GM23338 (cell line): Measurements from ENCODE around the gene THSD7A. TPM values are rescaled to one million over a fixed set of nuclear protein-coding genes. Genes with fewer than 3 reads are reported as not detected.

Experiments
- ATAC-seq: fragments of 200-7000 bp; cut with Tn5 transposase; 3 replicates; pipeline ENCODE4 v1.9.1; 2020
- DNase-seq: peaks from one replicate; pipeline ENCODE4 v3.0.0-alpha.2; 2015; ENCODE audit warnings: low spot score
- H2AFZ ChIP-seq: fragments of 200-600 bp; sonication (generic); 2 replicates; pipeline ENCODE4 v1.8.0; 2016; ENCODE audit warnings: antibody characterized with exemption, mild to moderate bottlenecking, moderate library complexity
- H3F3A ChIP-seq: fragments of 200-600 bp; sonication (generic); replicated peaks from 2 replicates; pipeline ENCODE4 v1.8.0; 2017; ENCODE audit warnings: antibody characterized with exemption, mixed run types, low read depth
- H3K27ac ChIP-seq: fragments of 200-600 bp; sonication (generic); 2 replicates; pipeline ENCODE4 v1.6.1; 2016; ENCODE audit warnings: low read depth
- H3K27me3 ChIP-seq: fragments of 200-600 bp; sonication (generic); 2 replicates; pipeline ENCODE4 v1.8.0; 2016; ENCODE audit warnings: mild to moderate bottlenecking, mixed run types, moderate library complexity; ENCODE audit not compliant: insufficient read depth
- H3K36me3 ChIP-seq: fragments of 200-600 bp; sonication (generic); 2 replicates; pipeline ENCODE4 v1.8.0; 2016; ENCODE audit warnings: mild to moderate bottlenecking; ENCODE audit not compliant: insufficient read depth
- H3K4me1 ChIP-seq: fragments of 200-600 bp; sonication (generic); 2 replicates; pipeline ENCODE4 v1.8.0; 2016; ENCODE audit warnings: mild to moderate bottlenecking, moderate library complexity; ENCODE audit not compliant: insufficient read depth
- H3K4me2 ChIP-seq: fragments of 200-600 bp; sonication (generic); 2 replicates; pipeline ENCODE4 v1.7.1; 2017; ENCODE audit warnings: mixed run types
- H3K4me3 ChIP-seq: fragments of 200-600 bp; sonication (generic); 2 replicates; pipeline ENCODE4 v1.6.1; 2016; ENCODE audit warnings: mixed run types
- H3K79me2 ChIP-seq: fragments of 200-600 bp; sonication (generic); replicated peaks from 2 replicates; pipeline ENCODE4 v1.8.0; 2017; ENCODE audit warnings: mild to moderate bottlenecking; ENCODE audit not compliant: insufficient read depth
- H3K9me2 ChIP-seq: fragments of 200-600 bp; sonication (generic); 2 replicates; pipeline ENCODE4 v1.8.0; 2017; ENCODE audit not compliant: insufficient read depth
- H4K20me1 ChIP-seq: fragments of 200-600 bp; sonication (generic); replicated peaks from 2 replicates; pipeline ENCODE4 v1.8.0; 2017; ENCODE audit warnings: mild to moderate bottlenecking; ENCODE audit not compliant: insufficient read depth
- H3K27ac Mint-ChIP-seq: 2 replicates; pipeline ENCODE4 v1.8.0; 2020; ENCODE audit warnings: inconsistent platforms, mild to moderate bottlenecking, moderate library complexity, mixed read lengths
- H3K27me3 Mint-ChIP-seq: 3 replicates; pipeline ENCODE4 v1.8.0; 2022; ENCODE audit warnings: low read depth, mild to moderate bottlenecking, moderate library complexity, mixed read lengths, inconsistent platforms; ENCODE audit not compliant: insufficient read depth, poor library complexity
- H3K36me3 Mint-ChIP-seq: 3 replicates; pipeline ENCODE4 v1.8.0; 2021; ENCODE audit warnings: low read depth, mild to moderate bottlenecking, inconsistent platforms, moderate library complexity, mixed read lengths
- H3K4me1 Mint-ChIP-seq: 3 replicates; pipeline ENCODE4 v1.8.0; 2020; ENCODE audit warnings: mild to moderate bottlenecking, inconsistent platforms, mixed read lengths
- H3K4me3 Mint-ChIP-seq: 3 replicates; pipeline ENCODE4 v1.8.0; 2021; ENCODE audit warnings: moderate library complexity, mild to moderate bottlenecking, inconsistent platforms, mixed read lengths
- H3K9me3 Mint-ChIP-seq: 3 replicates; pipeline ENCODE4 v1.8.0; 2020; ENCODE audit warnings: moderate library complexity, mild to moderate bottlenecking, inconsistent platforms, mixed read lengths
- CREB1 ChIP-seq: fragments of 250-450 bp; sonication (Bioruptor Pico); IDR thresholded peaks from 2 replicates; pipeline ENCODE4 v1.5.0; 2020; ENCODE audit warnings: low read depth, mild to moderate bottlenecking, moderate library complexity
- CTCF ChIP-seq, 2 experiments: fragments of 200-600 bp in 1 of 2; sonication (generic) in 1 of 2; conservative IDR thresholded peaks; 2 replicates each; pipeline versions ENCODE4 v1.5.1 to v1.6.1; 2016 to 2017; ENCODE audit warnings: antibody characterized with exemption in 2 of 2, low read depth in 2 of 2, mild to moderate bottlenecking in 2 of 2, moderate library complexity in 1 of 2
- ETS1 ChIP-seq: IDR thresholded peaks from 2 replicates; pipeline ENCODE4 v1.6.1; 2016; ENCODE audit warnings: antibody characterized with exemption
- EZH2 ChIP-seq: fragments of 200-600 bp; sonication (generic); IDR thresholded peaks from one replicate; pipeline ENCODE4 v1.8.0; 2017; ENCODE audit warnings: antibody characterized with exemption, mild to moderate bottlenecking, low read depth; ENCODE audit not compliant: unreplicated experiment
- EZH2phosphoT487 ChIP-seq: fragments of 200-600 bp; sonication (generic); IDR thresholded peaks from one replicate; pipeline ENCODE4 v1.8.1; 2018; ENCODE audit warnings: antibody characterized with exemption; ENCODE audit not compliant: unreplicated experiment
- JUNB ChIP-seq: IDR thresholded peaks from one replicate; pipeline ENCODE4 v1.6.1; 2016; ENCODE audit warnings: antibody characterized with exemption; ENCODE audit not compliant: unreplicated experiment
- NANOG ChIP-seq: IDR thresholded peaks from 2 replicates; pipeline ENCODE4 v1.6.1; 2016; ENCODE audit warnings: antibody characterized with exemption, borderline replicate concordance
- POLR2AphosphoS5 ChIP-seq: IDR thresholded peaks from 2 replicates; pipeline ENCODE4 v1.6.1; 2016; ENCODE audit warnings: antibody characterized with exemption, low read depth
- REST ChIP-seq: IDR thresholded peaks from one replicate; pipeline ENCODE4 v1.6.1; 2018; ENCODE audit warnings: antibody characterized with exemption; ENCODE audit not compliant: unreplicated experiment
- STAT1 ChIP-seq: IDR thresholded peaks from one replicate; pipeline ENCODE4 v1.6.1; 2016; ENCODE audit warnings: antibody characterized with exemption; ENCODE audit not compliant: unreplicated experiment
- ZNF114 ChIP-seq: fragments of 250-450 bp; sonication (Bioruptor Pico); IDR thresholded peaks from 2 replicates; pipeline ENCODE4 v1.5.0; 2020; ENCODE audit warnings: mild to moderate bottlenecking, moderate library complexity
- ZNF331 ChIP-seq: fragments of 250-450 bp; sonication (Bioruptor Pico); IDR thresholded peaks from 2 replicates; pipeline ENCODE4 v1.5.0; 2020; ENCODE audit warnings: low read depth, mild to moderate bottlenecking, moderate library complexity
- ZNF462 ChIP-seq: fragments of 250-450 bp; sonication (Bioruptor Pico); IDR thresholded peaks from 2 replicates; pipeline ENCODE4 v1.5.0; 2020; ENCODE audit warnings: mild to moderate bottlenecking, moderate library complexity
- polyA plus RNA-seq: library from polyadenylated mRNA; unstranded; fragments of >200 nt; fragmentation: Nextera tagmentation; extraction: Ambion mirVana; gene quantifications from 2 replicates; pipeline ENCODE4 v1.2.1, GENCODE V29; 2016
- total RNA-seq: library from RNA; depleted of rRNA; stranded (reverse); fragments of >200 nt; shearing (Covaris generic); gene quantifications from 2 replicates; pipeline ENCODE4 v1.2.3, GENCODE V29; 2014

Gene THSD7A
- total and polyA plus RNA-seq, 2 experiments from 2014 or later, result 1.3 to 2.1 TPM

GRCh38 chr7:11436316-11436715 is 395.7 kb downstream of the THSD7A start:
- no peaks in the 10 kb centered on the region for H3K79me2 ChIP-seq
- no peak overlapping the region for H2AFZ ChIP-seq
- no peaks in the 10 kb centered on the region for H3F3A ChIP-seq
- TF ChIP-seq JUNB (no peak), ETS1 (no peak), EZH2 (no peak), ZNF462 (CRISPR knock-in tag) (no peak), CTCF (conservative IDR thresholded peaks at IDR 0.05; ENCODE audit: low read depth in 2 of 2) (no peak), REST (no peak), NANOG (no peak), EZH2phosphoT487 (no peak), POLR2AphosphoS5 (no peak), STAT1 (no peak), ZNF114 (CRISPR knock-in tag) (no peak), ZNF331 (CRISPR knock-in tag) (no peak), CREB1 (CRISPR knock-in tag) (no peak)
- Mint-ChIP-seq H3K27me3 (no peaks in the 10 kb centered on the region), H3K4me3 (no peak overlapping the region), H3K36me3 (peaks cover 8% of the 10 kb centered on the region; the same call in 2 of the 3 replicates), H3K4me1 (peaks cover 12% of the 10 kb centered on the region), H3K27ac (no peak overlapping the region), H3K9me3 (no peaks in the 10 kb centered on the region)
- DNase-seq (no peak), ATAC-seq (no peak)
- H3K9me2 ChIP-seq, result no peaks in the 10 kb centered on the region
- H3K4me3 ChIP-seq, result no peak overlapping the region
- no peaks in the 10 kb centered on the region for H3K27me3 ChIP-seq
- no peaks in the 10 kb centered on the region for H4K20me1 ChIP-seq
- H3K36me3 ChIP-seq, result no peaks in the 10 kb centered on the region
- H3K4me2 ChIP-seq, result no peak overlapping the region
- H3K4me1 ChIP-seq, result peaks cover 9% of the 10 kb centered on the region
- H3K27ac ChIP-seq, result no peak overlapping the region
